ENCODE measurements around the gene DUSP3.
A peak's percentile ranks its signal among the peaks of the same experiment; 100 is the strongest.

Gene DUSP3

GRCh38 chr17:43767713-43768059, 11.1 kb downstream of the DUSP3 start:
- no peak for FAIRE-seq

GRCh38 chr17:43767053-43767712, 11.6 kb downstream of the DUSP3 start:
- FAIRE-seq: no peak

GRCh38 chr17:43766413-43767052, 12.2 kb downstream of the DUSP3 start:
- FAIRE-seq: peak; percentile 13

GRCh38 chr17:43760254-43760852, 18.4 kb downstream of the DUSP3 start:
- FAIRE-seq: peak; percentile 95

- FAIRE-seq: no peak
These were observed 18.9 kb downstream of the DUSP3 start for GRCh38 chr17:43759836-43760235.

GRCh38 chr17:43758497-43759174, 20.1 kb downstream of the DUSP3 start, which contains the start of gene SOST:
SOST (minus strand) TSS chr17:43758791; CDS start chr17:43758741, 50 bp downstream.
- no peak for FAIRE-seq

GRCh38 chr17:43758086-43758485, 20.7 kb downstream of the DUSP3 start:
- no peak for FAIRE-seq

GRCh38 chr17:43757171-43757660, 21.6 kb downstream of the DUSP3 start:
- no peak for FAIRE-seq

- FAIRE-seq: no peak
These were observed 22.6 kb downstream of the DUSP3 start for GRCh38 chr17:43756201-43756600.

- no peak for FAIRE-seq
These were observed 23.3 kb downstream of the DUSP3 start for GRCh38 chr17:43755389-43755875.

GRCh38 chr17:43754947-43755346, 23.8 kb downstream of the DUSP3 start:
- no peak for FAIRE-seq

- FAIRE-seq: peak; percentile 5
These were observed 25.2 kb downstream of the DUSP3 start for GRCh38 chr17:43753493-43754129.

- no peak for FAIRE-seq
These were observed 28.6 kb downstream of the DUSP3 start for GRCh38 chr17:43750153-43750552.

GRCh38 chr17:43745541-43745940, 33.2 kb downstream of the DUSP3 start:
- no peak for FAIRE-seq

- no peak for FAIRE-seq
These were observed 37.1 kb downstream of the DUSP3 start for GRCh38 chr17:43741636-43742035.

- no peak for FAIRE-seq
These were observed 38.2 kb downstream of the DUSP3 start for GRCh38 chr17:43740541-43740940.

- no peak for FAIRE-seq
These were observed 41.1 kb downstream of the DUSP3 start for GRCh38 chr17:43737722-43738121.

- FAIRE-seq: no peak
These were observed 42.4 kb downstream of the DUSP3 start for GRCh38 chr17:43736389-43736788.

GRCh38 chr17:43734376-43734775, 44.4 kb downstream of the DUSP3 start:
- FAIRE-seq: no peak

GRCh38 chr17:43733956-43734355, 44.8 kb downstream of the DUSP3 start:
- no peak for FAIRE-seq

- no peak for FAIRE-seq
These were observed 45.8 kb downstream of the DUSP3 start for GRCh38 chr17:43732958-43733357.

- no peak for FAIRE-seq
These were observed 50.7 kb downstream of the DUSP3 start for GRCh38 chr17:43728081-43728480.
